Kidney capillary endothelial cell (primary cell): ENCODE measurements around the gene MORF4L2.

Experiments used
- DNase-seq: peaks from one replicate; pipeline ENCODE4 v3.0.0-alpha.2; 2018; ENCODE audit warnings: low spot score

Gene MORF4L2

GRCh38 chrX:103631145-103631544 is 55.4 kb downstream of the MORF4L2 start:
- DNase-seq, result no peak

GRCh38 chrX:103630171-103630511 is 56.4 kb downstream of the MORF4L2 start:
- DNase-seq, result no peak

GRCh38 chrX:103629318-103630170 is 57.0 kb downstream of the MORF4L2 start:
- DNase-seq, result no peak

GRCh38 chrX:103628386-103629317 is 57.8 kb downstream of the MORF4L2 start, which contains the start of gene TCEAL1:
Gene TCEAL1, plus strand, starts transcription at chrX:103628975. Its CDS starts 942 bp downstream, at chrX:103629917.
- DNase-seq, result no peak

- DNase-seq, result no peak
Measured at GRCh38 chrX:103626855-103627254, 59.6 kb downstream of the MORF4L2 start.
